Neural cell (in vitro differentiated cells): ENCODE results near the gene PRKCA. TPM values are rescaled to one million over a fixed set of nuclear protein-coding genes. Genes with fewer than 3 reads are reported as not detected.

Experiments used
- H2AFZ ChIP-seq: fragments of 200-600, 300-800 bp; sonication (generic), shearing (Covaris generic); 2 replicates; pipeline ENCODE4 v1.6.0; 2014; ENCODE audit warnings: low read depth, mild to moderate bottlenecking, antibody characterized with exemption, low read length, moderate library complexity
- H3F3A ChIP-seq: fragments of 200-600 bp; shearing (Covaris generic); 2 replicates; pipeline ENCODE4 v1.6.1; 2016; ENCODE audit warnings: mild to moderate bottlenecking, moderate library complexity, mixed read lengths, antibody characterized with exemption, low read length; ENCODE audit not compliant: insufficient read depth, poor library complexity, severe bottlenecking
- H3K27ac ChIP-seq: fragments of 200-600, 300-800 bp; sonication (generic), shearing (Covaris generic); 2 replicates; pipeline ENCODE4 v1.5.1; 2014; ENCODE audit warnings: mild to moderate bottlenecking, low read length, moderate library complexity
- H3K27me3 ChIP-seq: fragments of 300-800, 200-600 bp; sonication (generic), shearing (Covaris generic); 2 replicates; pipeline ENCODE4 v1.6.0; 2014; ENCODE audit warnings: mild to moderate bottlenecking, low read depth, low read length, moderate library complexity; ENCODE audit not compliant: insufficient read depth
- H3K36me3 ChIP-seq: fragments of 300-800, 200-600 bp; sonication (generic), shearing (Covaris generic); 2 replicates; pipeline ENCODE4 v1.5.1; 2014; ENCODE audit warnings: mild to moderate bottlenecking, antibody characterized with exemption, low read length, moderate library complexity; ENCODE audit not compliant: insufficient read depth
- H3K4me2 ChIP-seq: fragments of 300-800, 200-600 bp; sonication (generic), shearing (Covaris generic); 2 replicates; pipeline ENCODE4 v1.6.0; 2014; ENCODE audit warnings: mild to moderate bottlenecking, low read length
- H3K4me3 ChIP-seq: fragments of 300-800, 200-600 bp; sonication (generic), shearing (Covaris generic); 2 replicates; pipeline ENCODE4 v1.5.1; 2014; ENCODE audit warnings: mild to moderate bottlenecking, low read length, moderate library complexity
- H3K79me2 ChIP-seq: fragments of 200-600 bp; shearing (Covaris generic); replicated peaks from 2 replicates; pipeline ENCODE4 v1.6.0; 2014; ENCODE audit warnings: mild to moderate bottlenecking, low read length, moderate library complexity; ENCODE audit not compliant: insufficient read depth
- H3K9ac ChIP-seq: fragments of 300-800, 200-600 bp; sonication (generic), shearing (Covaris generic); 2 replicates; pipeline ENCODE4 v1.6.1; 2016; ENCODE audit warnings: mild to moderate bottlenecking, low read length, mixed read lengths
- H3K9me2 ChIP-seq: fragments of 200-600 bp; shearing (Covaris generic); 2 replicates; pipeline ENCODE4 v1.6.1; 2016; ENCODE audit warnings: mild to moderate bottlenecking, low read length, mixed read lengths; ENCODE audit not compliant: insufficient read depth
- H3K9me3 ChIP-seq: fragments of 200-600, 300-800 bp; sonication (generic), shearing (Covaris generic); 2 replicates; pipeline ENCODE4 v1.6.1; 2016; ENCODE audit warnings: mild to moderate bottlenecking, mixed run types, low read length, moderate library complexity, mixed read lengths
- H4K20me1 ChIP-seq: fragments of 200-600 bp; shearing (Covaris generic); 2 replicates; pipeline ENCODE4 v1.6.1; 2016; ENCODE audit warnings: mild to moderate bottlenecking, mixed run types; ENCODE audit not compliant: insufficient read depth
- EP300 ChIP-seq: fragments of 450-650 bp; conservative IDR thresholded peaks from 2 replicates; pipeline ENCODE4 v1.6.1; 2014; ENCODE audit warnings: antibody characterized with exemption, mild to moderate bottlenecking, moderate library complexity; ENCODE audit not compliant: poor library complexity, severe bottlenecking
- EZH2 ChIP-seq: fragments of 200-600, 300-800 bp; shearing (Covaris generic), sonication (generic); IDR thresholded peaks from 2 replicates; pipeline ENCODE4 v1.6.1; 2014; ENCODE audit warnings: antibody characterized with exemption, low read length, borderline replicate concordance, mild to moderate bottlenecking; ENCODE audit not compliant: insufficient read depth, poor library complexity, severe bottlenecking
- MXI1 ChIP-seq: fragments of 450-650 bp; conservative IDR thresholded peaks from 2 replicates; pipeline ENCODE4 v1.6.1; 2014; ENCODE audit warnings: antibody characterized with exemption, mild to moderate bottlenecking; ENCODE audit not compliant: poor library complexity, severe bottlenecking
- POLR2AphosphoS5 ChIP-seq: IDR thresholded peaks from 2 replicates; pipeline ENCODE4 v1.6.1; 2012
- RAD21 ChIP-seq: fragments of 450-650 bp; conservative IDR thresholded peaks from 2 replicates; pipeline ENCODE4 v1.6.1; 2014; ENCODE audit warnings: antibody characterized with exemption, mild to moderate bottlenecking, moderate library complexity
- REST ChIP-seq: IDR thresholded peaks from 2 replicates; pipeline ENCODE4 v1.6.1; 2012; ENCODE audit warnings: borderline replicate concordance
- SMC3 ChIP-seq: fragments of 450-650 bp; conservative IDR thresholded peaks from 2 replicates; pipeline ENCODE4 v1.6.1; 2014; ENCODE audit warnings: antibody characterized with exemption, mild to moderate bottlenecking, moderate library complexity; ENCODE audit not compliant: poor library complexity
- TAF1 ChIP-seq: IDR thresholded peaks from 2 replicates; pipeline ENCODE4 v1.6.1; 2012; ENCODE audit warnings: low read depth
- polyA plus RNA-seq: library from polyadenylated mRNA; depleted of rRNA; stranded (reverse); fragments of >200 nt; gene quantifications from 2 replicates; pipeline ENCODE4 v1.2.3, GENCODE V29; 2014
- TF ChIP-seq, protein P1 (sequence below): fragments of 450-650 bp; IDR thresholded peaks from 2 replicates; pipeline ENCODE4 v1.5.1; 2014; ENCODE audit warnings: antibody characterized with exemption, mild to moderate bottlenecking, moderate library complexity; ENCODE audit not compliant: poor library complexity, severe bottlenecking

PRKCA gene
- polyA plus RNA-seq, 1 donor from 2014 or later: 5.9 TPM

DNA sequence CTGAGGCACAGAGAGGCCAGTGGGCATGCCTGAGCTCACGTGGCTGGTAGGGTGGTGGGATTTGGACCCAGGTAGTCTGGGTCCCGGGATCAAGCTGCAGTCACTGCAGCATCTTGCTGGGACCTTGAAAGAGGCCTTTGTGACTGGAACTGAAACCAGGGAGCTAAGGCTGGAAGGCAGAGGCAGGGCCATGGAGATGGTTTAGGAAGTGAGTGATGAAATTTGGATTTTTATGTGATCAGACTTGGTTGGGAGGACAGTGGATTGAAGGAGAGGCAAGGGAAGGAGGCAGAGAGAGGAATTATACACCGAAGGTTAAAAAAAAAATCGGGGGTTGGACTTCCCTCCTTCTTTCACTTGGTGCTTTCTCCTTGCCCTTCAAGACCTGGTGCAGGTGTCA is 277.1 kb downstream of the PRKCA start:
- no peaks in the 10 kb centered on the region for H3K27me3 ChIP-seq
- no peaks in the 10 kb centered on the region for H3K36me3 ChIP-seq
- no peaks in the 10 kb centered on the region for H3F3A ChIP-seq
- no peak overlapping the region for H3K27ac ChIP-seq
- no peaks in the 10 kb centered on the region for H3K9me3 ChIP-seq
- H3K9me2 ChIP-seq: no peaks in the 10 kb centered on the region
- H3K4me3 ChIP-seq: no peak overlapping the region
- H3K4me2 ChIP-seq: no peak overlapping the region
- H2AFZ ChIP-seq: no peak overlapping the region
- TF ChIP-seq POLR2AphosphoS5: no peak
- TF ChIP-seq REST: no peak
- no peak for TF ChIP-seq EZH2
- TF ChIP-seq, protein P1, sequence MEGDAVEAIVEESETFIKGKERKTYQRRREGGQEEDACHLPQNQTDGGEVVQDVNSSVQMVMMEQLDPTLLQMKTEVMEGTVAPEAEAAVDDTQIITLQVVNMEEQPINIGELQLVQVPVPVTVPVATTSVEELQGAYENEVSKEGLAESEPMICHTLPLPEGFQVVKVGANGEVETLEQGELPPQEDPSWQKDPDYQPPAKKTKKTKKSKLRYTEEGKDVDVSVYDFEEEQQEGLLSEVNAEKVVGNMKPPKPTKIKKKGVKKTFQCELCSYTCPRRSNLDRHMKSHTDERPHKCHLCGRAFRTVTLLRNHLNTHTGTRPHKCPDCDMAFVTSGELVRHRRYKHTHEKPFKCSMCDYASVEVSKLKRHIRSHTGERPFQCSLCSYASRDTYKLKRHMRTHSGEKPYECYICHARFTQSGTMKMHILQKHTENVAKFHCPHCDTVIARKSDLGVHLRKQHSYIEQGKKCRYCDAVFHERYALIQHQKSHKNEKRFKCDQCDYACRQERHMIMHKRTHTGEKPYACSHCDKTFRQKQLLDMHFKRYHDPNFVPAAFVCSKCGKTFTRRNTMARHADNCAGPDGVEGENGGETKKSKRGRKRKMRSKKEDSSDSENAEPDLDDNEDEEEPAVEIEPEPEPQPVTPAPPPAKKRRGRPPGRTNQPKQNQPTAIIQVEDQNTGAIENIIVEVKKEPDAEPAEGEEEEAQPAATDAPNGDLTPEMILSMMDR: no peak
- no peak for TF ChIP-seq RAD21
- no peak for TF ChIP-seq EP300
- no peak for TF ChIP-seq MXI1
- no peak for TF ChIP-seq SMC3
- no peak for TF ChIP-seq TAF1
- no peak overlapping the region for H3K9ac ChIP-seq
- H4K20me1 ChIP-seq: no peaks in the 10 kb centered on the region
- H3K79me2 ChIP-seq: no peaks in the 10 kb centered on the region

- no peak overlapping the region for H2AFZ ChIP-seq
- no peaks in the 10 kb centered on the region for H3K27me3 ChIP-seq
- H3K9ac ChIP-seq: no peak overlapping the region
- no peak overlapping the region for H3K4me3 ChIP-seq
- no peaks in the 10 kb centered on the region for H4K20me1 ChIP-seq
- TF ChIP-seq RAD21 (no peak), REST (no peak), POLR2AphosphoS5 (no peak), TAF1 (no peak)
- H3F3A ChIP-seq: no peaks in the 10 kb centered on the region
- H3K79me2 ChIP-seq: no peaks in the 10 kb centered on the region
- no peak overlapping the region for H3K27ac ChIP-seq
- H3K9me3 ChIP-seq: no peaks in the 10 kb centered on the region
- no peaks in the 10 kb centered on the region for H3K9me2 ChIP-seq
- H3K4me2 ChIP-seq: no peak overlapping the region
- no peaks in the 10 kb centered on the region for H3K36me3 ChIP-seq
Measured at GRCh38 chr17:66580184-66580955, 278.0 kb downstream of the PRKCA start.
